Ishikawa (cell line): ENCODE results near the gene SDC4.

ENCODE experiments used
- CEBPB ChIP-seq: IDR thresholded peaks from 2 replicates; pipeline ENCODE4 v1.6.1; 2012
- CREB1 ChIP-seq: IDR thresholded peaks from 2 replicates; pipeline ENCODE4 v1.6.1; 2012; ENCODE audit warnings: low read depth
- EGR1 ChIP-seq: IDR thresholded peaks from 2 replicates; pipeline ENCODE4 v1.6.1; 2012
- EP300 ChIP-seq: IDR thresholded peaks from 2 replicates; pipeline ENCODE4 v1.6.1; 2012; ENCODE audit warnings: borderline replicate concordance
- FOXM1 ChIP-seq: IDR thresholded peaks from 2 replicates; pipeline ENCODE4 v1.6.1; 2012; ENCODE audit warnings: low read depth, borderline replicate concordance
- NFIC ChIP-seq: IDR thresholded peaks from 2 replicates; pipeline ENCODE4 v1.6.1; 2012
- RAD21 ChIP-seq: IDR thresholded peaks from 2 replicates; pipeline ENCODE4 v1.6.1; 2012; ENCODE audit warnings: low read depth
- TAF1 ChIP-seq: IDR thresholded peaks from 2 replicates; pipeline ENCODE4 v1.6.1; 2012; ENCODE audit warnings: low read depth, mild to moderate bottlenecking
- TCF12 ChIP-seq: IDR thresholded peaks from 2 replicates; pipeline ENCODE4 v1.6.1; 2012; ENCODE audit warnings: low read depth
- TEAD4 ChIP-seq: IDR thresholded peaks from 2 replicates; pipeline ENCODE4 v1.6.1; 2012
- YY1 ChIP-seq: IDR thresholded peaks from 2 replicates; pipeline ENCODE4 v1.6.1; 2012; ENCODE audit warnings: low read depth
- ZBTB7A ChIP-seq: IDR thresholded peaks from 2 replicates; pipeline ENCODE4 v1.6.1; 2012; ENCODE audit warnings: low read depth
- TF ChIP-seq, protein P1 (sequence below): IDR thresholded peaks from 2 replicates; pipeline ENCODE4 v1.6.1; 2012
- TF ChIP-seq, protein P2 (sequence below): IDR thresholded peaks from 2 replicates; pipeline ENCODE4 v1.6.1; 2012
- TF ChIP-seq, protein P3 (sequence below): IDR thresholded peaks from 2 replicates; pipeline ENCODE4 v1.6.1; 2012; ENCODE audit warnings: low read depth, mild to moderate bottlenecking

Gene SDC4

DNA sequence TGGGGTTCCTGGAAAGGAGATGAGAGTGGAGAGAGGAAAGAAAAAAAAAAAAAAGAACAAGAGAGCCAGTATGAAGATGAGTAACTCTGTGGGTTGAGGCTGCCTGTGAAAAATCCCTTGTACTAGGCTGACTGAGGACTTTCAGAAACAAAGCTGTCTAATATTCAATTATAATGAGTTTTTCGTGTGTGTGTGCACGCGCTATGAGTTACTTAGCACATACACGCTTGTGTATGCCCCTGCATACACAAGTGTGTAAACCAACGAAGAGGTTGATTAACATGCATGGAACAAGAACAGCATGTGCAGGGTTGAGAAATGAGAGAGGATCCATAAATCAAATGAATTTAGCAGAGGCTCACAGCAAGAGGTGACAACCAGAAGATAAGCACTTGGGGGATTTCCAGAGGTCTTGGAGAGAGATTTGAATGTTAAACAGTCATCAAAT is 46.4 kb downstream of the SDC4 start:
- TF ChIP-seq CEBPB (no peak), TEAD4 (no peak), EP300 (no peak), TAF1 (no peak), FOXM1 (no peak), NFIC (no peak), ZBTB7A (no peak), EGR1 (no peak), YY1 (no peak), CREB1 (no peak), RAD21 (no peak), TCF12 (no peak)
- TF ChIP-seq, protein P1, sequence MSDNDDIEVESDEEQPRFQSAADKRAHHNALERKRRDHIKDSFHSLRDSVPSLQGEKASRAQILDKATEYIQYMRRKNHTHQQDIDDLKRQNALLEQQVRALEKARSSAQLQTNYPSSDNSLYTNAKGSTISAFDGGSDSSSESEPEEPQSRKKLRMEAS: no peak
- TF ChIP-seq, protein P2, sequence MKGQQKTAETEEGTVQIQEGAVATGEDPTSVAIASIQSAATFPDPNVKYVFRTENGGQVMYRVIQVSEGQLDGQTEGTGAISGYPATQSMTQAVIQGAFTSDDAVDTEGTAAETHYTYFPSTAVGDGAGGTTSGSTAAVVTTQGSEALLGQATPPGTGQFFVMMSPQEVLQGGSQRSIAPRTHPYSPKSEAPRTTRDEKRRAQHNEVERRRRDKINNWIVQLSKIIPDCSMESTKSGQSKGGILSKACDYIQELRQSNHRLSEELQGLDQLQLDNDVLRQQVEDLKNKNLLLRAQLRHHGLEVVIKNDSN: no peak
- TF ChIP-seq, protein P3, sequence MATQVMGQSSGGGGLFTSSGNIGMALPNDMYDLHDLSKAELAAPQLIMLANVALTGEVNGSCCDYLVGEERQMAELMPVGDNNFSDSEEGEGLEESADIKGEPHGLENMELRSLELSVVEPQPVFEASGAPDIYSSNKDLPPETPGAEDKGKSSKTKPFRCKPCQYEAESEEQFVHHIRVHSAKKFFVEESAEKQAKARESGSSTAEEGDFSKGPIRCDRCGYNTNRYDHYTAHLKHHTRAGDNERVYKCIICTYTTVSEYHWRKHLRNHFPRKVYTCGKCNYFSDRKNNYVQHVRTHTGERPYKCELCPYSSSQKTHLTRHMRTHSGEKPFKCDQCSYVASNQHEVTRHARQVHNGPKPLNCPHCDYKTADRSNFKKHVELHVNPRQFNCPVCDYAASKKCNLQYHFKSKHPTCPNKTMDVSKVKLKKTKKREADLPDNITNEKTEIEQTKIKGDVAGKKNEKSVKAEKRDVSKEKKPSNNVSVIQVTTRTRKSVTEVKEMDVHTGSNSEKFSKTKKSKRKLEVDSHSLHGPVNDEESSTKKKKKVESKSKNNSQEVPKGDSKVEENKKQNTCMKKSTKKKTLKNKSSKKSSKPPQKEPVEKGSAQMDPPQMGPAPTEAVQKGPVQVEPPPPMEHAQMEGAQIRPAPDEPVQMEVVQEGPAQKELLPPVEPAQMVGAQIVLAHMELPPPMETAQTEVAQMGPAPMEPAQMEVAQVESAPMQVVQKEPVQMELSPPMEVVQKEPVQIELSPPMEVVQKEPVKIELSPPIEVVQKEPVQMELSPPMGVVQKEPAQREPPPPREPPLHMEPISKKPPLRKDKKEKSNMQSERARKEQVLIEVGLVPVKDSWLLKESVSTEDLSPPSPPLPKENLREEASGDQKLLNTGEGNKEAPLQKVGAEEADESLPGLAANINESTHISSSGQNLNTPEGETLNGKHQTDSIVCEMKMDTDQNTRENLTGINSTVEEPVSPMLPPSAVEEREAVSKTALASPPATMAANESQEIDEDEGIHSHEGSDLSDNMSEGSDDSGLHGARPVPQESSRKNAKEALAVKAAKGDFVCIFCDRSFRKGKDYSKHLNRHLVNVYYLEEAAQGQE: no peak

DNA sequence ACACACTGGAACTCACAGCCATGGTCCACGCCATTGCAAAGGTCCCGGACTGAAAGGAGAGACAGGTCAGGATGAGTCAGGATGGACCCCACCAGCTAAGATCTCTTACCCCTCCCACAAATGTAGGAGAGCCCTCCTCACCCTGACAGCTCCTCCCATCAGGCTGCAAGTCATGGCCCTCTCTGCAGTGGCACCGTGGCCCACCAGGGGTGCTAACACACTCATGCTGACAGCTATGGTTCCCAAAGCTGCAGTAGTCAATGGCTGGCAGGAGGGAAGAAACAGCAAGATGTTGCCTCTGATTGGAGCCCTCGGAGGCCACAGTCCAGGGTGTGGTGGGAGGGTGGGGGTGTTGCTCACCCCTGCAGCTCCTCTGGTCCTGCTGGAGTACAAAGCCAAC is 47.3 kb downstream of the SDC4 start:
- TF ChIP-seq RAD21: 0 out of 2 replicates have a peak, but pooled peaks have one; percentile 12
- TF ChIP-seq, protein P3: no peak
- TF ChIP-seq TCF12: no peak
- no peak for TF ChIP-seq EP300
- TF ChIP-seq, protein P1: no peak
- no peak for TF ChIP-seq TEAD4
- no peak for TF ChIP-seq FOXM1
- TF ChIP-seq, protein P2: no peak
- TF ChIP-seq TAF1: no peak
- 0 out of 2 replicates have a peak, but pooled peaks have one; percentile 19 for TF ChIP-seq YY1

DNA sequence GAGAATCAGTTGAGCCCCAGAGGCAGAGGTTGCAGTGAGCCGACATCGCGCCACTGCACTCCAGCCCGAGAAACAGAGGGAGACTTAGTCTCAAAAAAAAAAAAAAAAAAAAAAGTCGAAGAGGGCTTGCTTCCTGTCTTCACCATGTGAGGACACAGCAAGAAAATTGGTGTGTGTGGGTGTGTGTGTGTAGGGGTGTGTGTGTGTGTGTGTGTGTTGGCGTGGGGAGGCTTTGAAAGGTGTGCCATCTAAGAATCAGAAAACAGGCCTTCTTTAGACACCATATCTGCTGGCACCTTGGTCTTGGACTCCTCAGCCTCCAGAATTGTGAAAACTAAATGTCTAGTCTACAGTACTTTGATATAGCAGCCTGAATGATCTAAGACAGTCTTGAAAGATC is 48.4 kb downstream of the SDC4 start:
- no peak for TF ChIP-seq CEBPB
- TF ChIP-seq TCF12: no peak
- no peak for TF ChIP-seq RAD21
- TF ChIP-seq NFIC: no peak

DNA sequence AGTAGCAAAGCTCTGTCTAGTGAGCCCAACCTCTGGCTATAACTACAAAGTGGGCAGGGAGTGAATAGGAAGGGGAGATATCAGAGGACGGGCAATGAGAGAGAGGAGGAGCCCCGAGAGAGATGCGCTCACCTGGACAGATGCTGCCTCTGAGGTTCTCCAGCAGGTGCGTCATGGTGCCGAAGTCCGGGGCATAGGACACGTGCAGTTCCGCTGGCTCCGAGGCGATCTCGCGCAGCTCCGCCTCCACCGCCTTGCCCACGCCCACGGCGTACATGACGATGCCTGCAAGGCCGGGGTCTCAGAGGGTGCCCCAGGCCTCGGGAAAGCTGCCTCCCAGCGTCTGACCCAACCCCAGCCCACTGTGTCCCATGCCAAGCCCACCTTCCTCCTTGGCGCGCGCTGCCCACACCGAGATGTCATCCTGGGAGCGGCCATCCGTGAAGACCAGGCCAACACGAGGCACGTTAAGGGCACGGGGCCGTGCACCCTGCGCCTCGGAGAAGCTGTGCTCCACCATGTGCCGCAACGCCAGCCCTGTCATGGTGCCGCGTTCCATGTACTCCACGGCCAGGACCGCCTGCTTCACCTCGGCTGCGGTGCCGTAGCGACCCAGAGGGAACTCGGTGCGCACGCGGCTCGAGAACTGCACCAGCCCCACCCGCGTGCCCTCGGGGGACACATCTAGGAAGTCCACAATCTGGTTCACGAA is 50.3 kb downstream of the SDC4 start:
- TF ChIP-seq, protein P3: no peak

DNA sequence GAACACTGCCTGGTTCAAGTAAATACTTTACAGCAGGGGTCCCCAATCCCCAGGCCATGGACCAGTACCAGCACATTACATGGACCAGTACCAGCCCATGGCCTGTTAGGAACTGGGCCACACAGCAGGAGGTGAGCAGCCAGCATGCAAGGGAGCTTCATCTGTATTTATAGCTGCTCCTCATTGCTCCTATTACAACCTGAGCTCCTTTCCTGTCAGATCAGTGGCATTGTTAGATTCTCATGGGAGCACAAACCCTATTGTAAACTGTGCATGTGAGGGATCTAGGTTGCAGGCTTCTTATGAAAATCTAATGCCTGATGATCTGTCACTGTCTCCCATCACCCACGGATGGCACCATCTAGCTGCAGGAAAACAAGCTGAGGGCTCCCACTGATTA is 53.6 kb downstream of the SDC4 start:
- TF ChIP-seq, protein P3: no peak
- no peak for TF ChIP-seq FOXM1
- no peak for TF ChIP-seq TAF1
- no peak for TF ChIP-seq ZBTB7A
- TF ChIP-seq, protein P2: no peak
- TF ChIP-seq TCF12: no peak
- no peak for TF ChIP-seq CREB1
